OCI-LY3 (cell line): Measurements from ENCODE around the gene CLPSL1.
A peak's percentile ranks its signal among the peaks of the same experiment; 100 is the strongest.

ENCODE experiments used
- H2AFZ ChIP-seq: fragments of 200-600, 300-600 bp; shearing (Covaris generic); 2 replicates; pipeline ENCODE4 v1.6.0; 2014; ENCODE audit warnings: antibody characterized with exemption, low read depth, low read length
- H3K27ac ChIP-seq: fragments of 200-600, 300-600 bp; sonication (generic); 2 replicates; pipeline ENCODE4 v1.5.1; 2014; ENCODE audit warnings: mild to moderate bottlenecking, low read length, moderate library complexity, mixed read lengths
- H3K27me3 ChIP-seq: fragments of 200-600, 300-600 bp; sonication (generic); 2 replicates; pipeline ENCODE4 v1.6.1; 2014; ENCODE audit warnings: low read depth, low read length, mixed read lengths
- H3K36me3 ChIP-seq: fragments of 200-600, 300-600 bp; sonication (generic); replicated peaks from 2 replicates; pipeline ENCODE3; 2014; ENCODE audit warnings: low read depth, low read length, mixed read lengths
- H3K4me1 ChIP-seq: fragments of 300-600, 200-600 bp; sonication (generic); 2 replicates; pipeline ENCODE4 v1.6.1; 2014; ENCODE audit warnings: low read length, mixed read lengths
- H3K4me2 ChIP-seq: fragments of 200-600, 300-600 bp; sonication (generic); 2 replicates; pipeline ENCODE4 v1.6.1; 2014; ENCODE audit warnings: low read length, mixed read lengths
- H3K4me3 ChIP-seq: fragments of 300-600, 200-600 bp; sonication (generic); 2 replicates; pipeline ENCODE4 v1.5.1; 2014; ENCODE audit warnings: antibody characterized with exemption, mild to moderate bottlenecking, low read length, moderate library complexity
- H3K79me2 ChIP-seq: fragments of 300-600, 200-600 bp; shearing (Covaris generic); 2 replicates; pipeline ENCODE4 v1.6.1; 2014; ENCODE audit warnings: mild to moderate bottlenecking, low read length, mixed read lengths
- H3K9ac ChIP-seq: fragments of 300-600, 200-600 bp; shearing (Covaris generic); 2 replicates; pipeline ENCODE4 v1.6.0; 2014; ENCODE audit warnings: mild to moderate bottlenecking, low read length, moderate library complexity
- H3K9me3 ChIP-seq: fragments of 200-600, 300-600 bp; shearing (Covaris generic); 2 replicates; pipeline ENCODE4 v1.6.1; 2014; ENCODE audit warnings: low read length, mixed read lengths; ENCODE audit not compliant: insufficient read depth
- H4K20me1 ChIP-seq: fragments of 200-600, 300-600 bp; sonication (generic); 2 replicates; pipeline ENCODE4 v1.6.1; 2016; ENCODE audit warnings: low read length, mixed read lengths; ENCODE audit not compliant: insufficient read depth
- EZH2phosphoT487 ChIP-seq: fragments of 200-600 bp; shearing (Covaris generic); IDR thresholded peaks from 2 replicates; pipeline ENCODE4 v1.6.1; 2018; ENCODE audit warnings: antibody characterized with exemption, mixed run types, low read depth
- TF ChIP-seq, protein P1 (sequence below): fragments of 200-600, 300-600 bp; sonication (generic); IDR thresholded peaks from 2 replicates; pipeline ENCODE4 v1.5.1; 2014; ENCODE audit warnings: antibody characterized with exemption, low read length, low read depth

Gene CLPSL1

DNA sequence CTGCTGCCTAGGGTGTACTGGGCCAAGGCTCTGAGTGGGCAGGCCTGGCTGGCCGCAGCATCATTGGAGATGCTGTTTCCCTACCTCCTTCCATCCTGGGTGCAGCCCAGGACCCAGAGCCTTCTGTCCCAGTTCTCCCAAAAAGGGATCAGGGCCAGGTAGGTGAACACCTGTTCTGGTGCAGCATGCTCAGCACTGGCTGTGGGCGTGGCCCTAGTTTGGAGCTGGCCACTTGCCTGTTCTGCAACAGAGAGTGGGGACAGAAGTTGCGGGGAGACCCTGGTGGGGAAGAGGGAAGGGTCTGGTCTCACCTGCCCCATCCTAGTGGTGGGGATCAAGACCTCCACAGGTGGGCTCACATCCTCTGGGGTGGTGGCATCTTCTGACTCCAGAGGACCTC, 45.4 kb upstream of the CLPSL1 start:
- TF ChIP-seq, protein P1, sequence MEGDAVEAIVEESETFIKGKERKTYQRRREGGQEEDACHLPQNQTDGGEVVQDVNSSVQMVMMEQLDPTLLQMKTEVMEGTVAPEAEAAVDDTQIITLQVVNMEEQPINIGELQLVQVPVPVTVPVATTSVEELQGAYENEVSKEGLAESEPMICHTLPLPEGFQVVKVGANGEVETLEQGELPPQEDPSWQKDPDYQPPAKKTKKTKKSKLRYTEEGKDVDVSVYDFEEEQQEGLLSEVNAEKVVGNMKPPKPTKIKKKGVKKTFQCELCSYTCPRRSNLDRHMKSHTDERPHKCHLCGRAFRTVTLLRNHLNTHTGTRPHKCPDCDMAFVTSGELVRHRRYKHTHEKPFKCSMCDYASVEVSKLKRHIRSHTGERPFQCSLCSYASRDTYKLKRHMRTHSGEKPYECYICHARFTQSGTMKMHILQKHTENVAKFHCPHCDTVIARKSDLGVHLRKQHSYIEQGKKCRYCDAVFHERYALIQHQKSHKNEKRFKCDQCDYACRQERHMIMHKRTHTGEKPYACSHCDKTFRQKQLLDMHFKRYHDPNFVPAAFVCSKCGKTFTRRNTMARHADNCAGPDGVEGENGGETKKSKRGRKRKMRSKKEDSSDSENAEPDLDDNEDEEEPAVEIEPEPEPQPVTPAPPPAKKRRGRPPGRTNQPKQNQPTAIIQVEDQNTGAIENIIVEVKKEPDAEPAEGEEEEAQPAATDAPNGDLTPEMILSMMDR, result no peak
- TF ChIP-seq EZH2phosphoT487, result no peak
- H3K4me1 ChIP-seq, result peaks cover 42% of the 10 kb centered on the region
- no peaks in the 10 kb centered on the region for H4K20me1 ChIP-seq
- H2AFZ ChIP-seq, result no peak overlapping the region
- H3K27ac ChIP-seq, result no peak overlapping the region
- no peaks in the 10 kb centered on the region for H3K9me3 ChIP-seq
- no peak overlapping the region for H3K9ac ChIP-seq
- H3K4me2 ChIP-seq, result no peak overlapping the region
- no peaks in the 10 kb centered on the region for H3K27me3 ChIP-seq
- no peaks in the 10 kb centered on the region for H3K36me3 ChIP-seq
- H3K79me2 ChIP-seq, result 0 out of 2 replicates have a peak, but pooled peaks cover 6% of the 10 kb centered on the region
- H3K4me3 ChIP-seq, result no peak overlapping the region

DNA sequence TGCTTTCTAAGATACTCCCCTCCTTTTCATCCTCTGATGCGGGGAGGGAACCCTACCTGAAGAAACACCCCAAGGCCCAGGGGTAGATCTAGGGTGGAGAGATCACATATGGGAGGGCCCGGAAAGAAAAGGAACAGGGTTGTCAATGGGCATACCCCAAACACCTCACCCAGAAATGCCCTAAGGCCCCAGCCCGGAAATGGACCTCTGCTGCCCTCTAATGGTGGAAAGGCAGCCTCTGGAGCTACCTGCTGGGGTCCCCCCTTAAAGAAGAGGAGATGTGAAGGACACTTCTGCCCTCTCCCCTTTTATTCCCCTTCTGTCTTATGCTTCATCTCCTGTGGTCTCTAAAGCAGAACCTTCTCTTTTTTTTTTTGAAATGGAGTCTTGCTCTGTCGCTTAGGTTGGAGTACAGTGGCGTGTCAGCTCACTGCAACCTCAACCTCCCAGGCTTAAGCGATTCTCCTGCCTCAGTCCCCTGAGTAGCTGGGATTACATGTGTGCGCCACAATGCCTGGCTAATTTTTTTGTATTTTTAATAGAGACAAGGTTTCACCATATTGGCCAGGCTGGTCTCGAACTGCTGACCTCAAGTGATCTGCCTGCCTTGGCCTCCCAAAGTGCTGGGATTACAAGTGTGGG, 44.4 kb upstream of the CLPSL1 start:
- Histone ChIP-seq H3K9me3 (no peaks in the 10 kb centered on the region), H3K79me2 (0 out of 2 replicates have a peak, but pooled peaks cover 6% of the 10 kb centered on the region), H3K4me2 (peak overlapping the region; percentile 56), H4K20me1 (no peaks in the 10 kb centered on the region), H3K27ac (no peak overlapping the region), H3K27me3 (no peaks in the 10 kb centered on the region), H3K9ac (no peak overlapping the region), H3K4me3 (no peak overlapping the region), H3K36me3 (no peaks in the 10 kb centered on the region), H2AFZ (no peak overlapping the region), H3K4me1 (peaks cover 36% of the 10 kb centered on the region)
- no peak for TF ChIP-seq EZH2phosphoT487
- TF ChIP-seq, protein P1, result peak; percentile 95

DNA sequence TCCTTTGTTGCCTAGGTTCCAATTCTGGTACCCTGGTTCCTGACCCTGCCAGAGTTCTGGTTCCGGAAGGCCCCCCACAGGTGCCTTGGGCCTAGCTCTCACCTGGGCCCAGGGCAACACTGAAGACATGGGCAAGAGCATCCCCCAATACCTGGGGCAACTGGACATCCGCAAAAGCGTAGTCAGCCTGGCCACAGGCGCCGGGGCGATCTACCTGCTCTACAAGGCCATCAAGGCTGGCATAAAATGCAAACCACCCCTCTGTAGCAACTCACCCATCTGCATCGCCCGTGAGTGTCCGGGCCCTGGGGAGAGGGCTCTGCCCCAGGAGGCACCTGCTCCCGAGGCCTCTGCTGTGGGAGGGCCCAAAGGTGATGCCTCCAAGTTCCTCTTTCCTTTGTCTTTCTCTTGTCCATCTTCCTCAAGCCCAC, 43.8 kb upstream of the CLPSL1 start, which contains the start of gene ARMC12:
Gene ARMC12, plus strand, starts transcription at position 51 of the 431 bp plus-strand sequence. Its CDS starts 77 bp downstream, at position 128.
- H3K27me3 ChIP-seq, result no peaks in the 10 kb centered on the region
- H4K20me1 ChIP-seq, result no peaks in the 10 kb centered on the region
- 0 out of 2 replicates have a peak, but pooled peaks cover 6% of the 10 kb centered on the region for H3K79me2 ChIP-seq
- H3K4me2 ChIP-seq, result peak within 1 kb of the TSS; percentile 56
- H3K4me3 ChIP-seq, result peak within 1 kb of the TSS; percentile 39
- no peaks in the 10 kb centered on the region for H3K9me3 ChIP-seq
- peaks cover 36% of the 10 kb centered on the region for H3K4me1 ChIP-seq
- no peak within 1 kb of the TSS for H3K27ac ChIP-seq
- no peaks in the 10 kb centered on the region for H3K36me3 ChIP-seq
- H3K9ac ChIP-seq, result peak within 1 kb of the TSS; percentile 9; the same call in 1 of the 2 replicates
- peak within 1 kb of the TSS; percentile 75 for H2AFZ ChIP-seq
- TF ChIP-seq, protein P1, result no peak
- TF ChIP-seq EZH2phosphoT487, result no peak

- Histone ChIP-seq H3K9ac (peak overlapping the region; percentile 9; the same call in 1 of the 2 replicates), H3K4me3 (peak overlapping the region; percentile 39), H3K4me1 (peaks cover 32% of the 10 kb centered on the region), H3K27ac (no peak overlapping the region), H3K9me3 (no peaks in the 10 kb centered on the region), H3K4me2 (peak overlapping the region; percentile 56), H3K27me3 (no peaks in the 10 kb centered on the region), H2AFZ (peak overlapping the region; percentile 75), H4K20me1 (no peaks in the 10 kb centered on the region), H3K79me2 (0 out of 2 replicates have a peak, but pooled peaks cover 5% of the 10 kb centered on the region), H3K36me3 (no peaks in the 10 kb centered on the region)
- TF ChIP-seq, protein P1, result peak; percentile 86
- TF ChIP-seq EZH2phosphoT487, result no peak
Measured at GRCh38 chr6:35737413-35738211, 43.2 kb upstream of the CLPSL1 start.
